Stimulated activated CD8-positive, alpha-beta memory T cell treated with anti-CD3 and anti-CD28 coated beads, Interleukin-4, amount 100 ng/mL, for 1 hour (primary cell): ENCODE results near the gene GRHPR.
"Not testable (repeated sequence)": the region's sequence is repeated elsewhere in the genome, so short reads cannot be mapped to it uniquely, and the experiment has no call there.

Experiments
- DNase-seq, 2 donors: peaks; one replicate each; pipeline ENCODE4 v3.0.0-alpha.2; 2020; ENCODE audit warnings: low read depth in 2 of 2, low spot score in 1 of 2

GRHPR gene

DNA sequence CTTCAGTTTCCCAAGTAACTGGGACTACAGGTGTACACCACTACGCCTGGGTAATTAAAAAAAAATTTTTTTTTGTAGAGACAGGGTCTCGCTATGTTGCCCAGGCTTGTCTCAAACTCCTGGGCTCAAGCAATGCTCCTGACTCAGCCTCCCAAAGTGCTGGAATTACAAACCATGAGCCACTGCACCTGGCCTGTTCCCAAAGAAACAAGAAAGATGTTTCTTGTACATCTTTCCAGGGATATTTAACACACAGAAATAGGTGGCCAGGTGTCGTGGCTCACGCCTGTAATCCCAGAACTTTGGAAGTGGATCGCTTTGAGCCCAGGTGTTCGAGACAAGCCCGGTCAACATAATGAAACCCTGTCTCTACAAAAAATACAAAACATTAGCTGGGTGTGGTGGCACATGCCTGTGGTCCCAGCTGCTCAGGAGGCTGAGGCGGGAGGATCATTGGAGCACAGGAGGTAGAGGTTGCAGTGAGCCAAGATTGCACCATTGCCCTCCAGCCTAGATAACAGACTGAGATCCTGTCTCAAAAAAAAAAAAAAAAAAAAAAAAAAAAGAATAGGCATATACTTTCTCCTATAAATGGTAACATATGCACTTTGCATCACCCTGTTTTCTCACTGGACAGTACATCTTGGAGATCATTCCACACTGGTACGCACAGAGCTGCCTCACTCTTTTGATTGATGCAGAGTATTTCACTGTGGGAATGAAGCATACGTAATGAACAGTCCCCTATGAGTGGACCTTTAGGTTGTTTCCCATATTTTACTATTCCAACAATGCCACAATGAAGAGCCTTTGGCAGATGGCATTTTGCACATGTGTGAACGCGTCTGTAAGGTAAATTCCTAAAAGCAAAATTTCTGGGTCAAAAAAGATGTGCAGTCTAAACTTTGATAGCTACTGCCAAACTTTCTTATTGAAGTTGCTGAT, 2.0 kb upstream of the GRHPR start:
- DNase-seq: no peak

DNA sequence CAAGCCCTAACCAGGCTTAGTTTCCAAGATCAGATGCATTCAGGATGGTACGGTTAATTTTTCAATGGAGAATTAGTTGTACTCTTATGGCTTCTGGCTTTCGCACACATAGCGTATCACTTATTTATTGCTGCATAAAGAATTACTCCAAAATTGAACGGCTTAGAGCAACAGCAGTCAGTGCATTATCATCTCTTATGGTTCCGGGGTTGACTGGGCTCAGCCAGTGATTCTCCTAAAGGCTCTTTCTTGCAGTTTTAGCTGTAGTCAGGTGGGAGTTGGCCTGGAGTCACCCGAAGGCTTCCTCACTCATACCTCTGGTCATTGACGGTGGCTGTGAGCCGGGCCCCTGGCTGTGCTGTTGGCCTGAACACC, 595 bp upstream of the GRHPR start:
- no peak for DNase-seq

DNA sequence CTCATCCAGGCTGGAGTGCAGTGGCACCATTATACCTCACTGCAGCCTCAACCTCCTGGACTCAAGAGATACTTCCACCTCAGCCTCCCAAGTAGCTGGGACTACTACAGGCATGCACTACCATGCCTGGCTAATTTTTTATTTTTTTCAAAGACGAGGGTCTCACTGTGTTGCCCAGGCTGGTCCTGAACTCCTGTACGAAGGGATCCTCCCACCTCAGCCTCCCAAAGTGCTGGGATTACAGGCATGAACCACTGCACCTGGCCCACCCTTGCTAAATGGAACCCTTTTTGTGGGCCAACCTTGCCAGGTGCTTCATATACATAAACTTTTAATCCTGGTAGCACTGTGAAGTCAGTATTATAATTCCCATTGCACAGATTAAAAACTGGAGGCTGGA, 1.0 kb downstream of the GRHPR start:
- no peak for DNase-seq

DNA sequence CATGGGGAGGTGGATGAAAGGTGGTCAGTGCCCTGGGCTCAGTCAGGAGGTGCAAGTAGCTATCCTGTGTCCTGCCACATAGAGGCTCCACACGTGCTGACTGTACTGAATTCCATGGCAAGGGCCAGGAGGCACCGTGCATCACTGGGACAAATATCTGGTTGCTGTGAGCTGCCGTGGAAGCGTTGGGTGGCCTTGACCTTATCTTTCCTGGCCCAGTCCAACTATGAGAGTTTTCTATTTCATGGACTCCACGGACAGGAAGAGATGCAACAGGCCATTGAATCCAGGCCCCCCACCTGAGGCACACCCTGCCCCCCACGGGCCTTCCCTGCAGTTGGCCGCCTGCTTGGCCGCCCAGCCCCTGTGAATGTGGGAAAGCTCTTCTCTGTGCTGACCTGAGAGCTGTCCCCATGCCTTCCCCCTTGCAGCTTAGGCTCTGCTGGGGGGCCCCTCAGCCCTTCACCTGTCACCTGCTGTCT, 1.7 kb downstream of the GRHPR start:
- no peak for DNase-seq

DNA sequence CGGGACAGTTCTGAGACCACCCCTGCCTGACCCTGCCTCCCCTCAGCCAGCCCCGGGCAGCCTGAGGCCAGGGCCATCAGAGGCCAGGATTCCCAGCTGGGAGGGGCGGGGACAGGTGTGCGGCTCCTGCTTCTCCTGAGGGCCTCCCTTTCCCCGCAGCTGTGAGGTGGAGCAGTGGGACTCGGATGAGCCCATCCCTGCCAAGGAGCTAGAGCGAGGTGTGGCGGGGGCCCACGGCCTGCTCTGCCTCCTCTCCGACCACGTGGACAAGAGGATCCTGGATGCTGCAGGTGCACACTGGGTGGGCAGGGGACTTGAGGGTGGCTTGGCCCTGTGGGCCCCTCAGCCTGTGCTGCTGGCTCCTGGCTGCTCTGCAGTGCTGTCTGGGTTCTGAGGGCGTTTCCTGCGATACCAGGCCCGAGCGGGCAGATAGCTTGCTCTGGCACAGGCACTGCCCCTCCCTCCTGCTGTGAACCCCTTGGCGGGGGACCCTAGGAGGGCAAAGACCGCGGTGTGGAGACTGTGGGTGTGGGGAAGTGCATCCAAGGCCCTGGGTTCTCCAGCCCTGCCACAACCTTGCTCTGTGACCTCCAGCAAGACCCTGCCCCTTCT, 2.3 kb downstream of the GRHPR start:
- no peak for DNase-seq

DNA sequence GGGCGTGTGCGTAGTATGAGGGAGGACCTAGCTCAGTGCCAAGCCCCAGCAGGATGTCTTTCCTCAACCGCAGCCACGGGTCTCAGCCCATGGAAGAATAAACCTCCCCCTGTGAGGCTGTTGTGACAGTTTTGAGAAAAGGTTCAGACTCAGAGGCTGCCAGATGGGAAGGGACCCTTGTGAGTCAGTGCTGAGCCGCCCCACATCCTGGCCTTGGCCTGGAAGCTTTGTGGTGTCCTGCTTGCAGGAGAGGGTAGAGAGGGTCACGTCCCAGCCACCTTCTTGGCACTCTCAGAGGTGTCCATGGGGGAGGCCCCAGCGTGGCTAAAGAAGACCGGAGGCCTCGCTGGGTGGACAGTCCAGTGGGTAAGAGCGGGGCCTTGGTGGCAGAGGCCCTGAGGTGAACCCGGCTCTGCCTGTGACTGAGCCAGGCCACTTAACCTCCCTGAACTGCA, 2.8 kb downstream of the GRHPR start:
- no peak for DNase-seq

DNA sequence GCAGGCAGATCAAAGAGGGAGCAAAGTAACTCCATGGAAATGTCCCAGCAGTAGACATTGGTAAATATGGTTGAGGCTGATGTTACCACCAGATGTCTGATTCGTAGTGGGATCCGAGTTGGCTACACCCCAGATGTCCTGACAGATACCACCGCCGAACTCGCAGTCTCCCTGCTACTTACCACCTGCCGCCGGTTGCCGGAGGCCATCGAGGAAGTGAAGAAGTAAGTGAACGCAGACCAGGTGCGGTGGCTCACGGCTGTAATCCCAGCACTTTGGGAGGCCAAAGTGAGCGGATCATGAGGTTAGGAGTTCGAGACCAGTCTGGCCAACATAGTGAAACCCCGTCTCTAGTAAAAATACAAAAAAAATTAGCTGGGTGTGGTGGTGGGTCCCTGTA, 3.9 kb downstream of the GRHPR start:
- not testable (repeated sequence) for DNase-seq

DNA sequence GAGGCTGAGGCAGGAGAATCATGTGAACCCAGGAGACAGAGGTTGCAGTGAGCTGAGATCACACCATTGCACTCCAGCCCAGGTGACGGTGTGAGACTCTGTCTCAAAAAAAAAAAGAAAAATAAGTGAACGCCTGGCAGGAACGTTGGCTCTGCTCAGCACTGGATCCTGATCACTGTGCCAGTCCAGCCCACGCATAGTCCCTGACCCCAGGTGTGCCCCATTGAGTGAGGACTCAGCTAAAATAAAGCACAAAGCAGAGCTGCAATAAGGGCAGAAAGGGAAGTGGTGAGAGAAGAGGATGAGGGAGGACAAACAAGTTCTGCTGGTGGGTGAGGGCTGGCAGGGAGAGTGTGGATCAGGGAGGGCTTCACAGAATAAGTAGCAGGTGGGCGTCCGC, 4.3 kb downstream of the GRHPR start:
- no peak for DNase-seq

DNA sequence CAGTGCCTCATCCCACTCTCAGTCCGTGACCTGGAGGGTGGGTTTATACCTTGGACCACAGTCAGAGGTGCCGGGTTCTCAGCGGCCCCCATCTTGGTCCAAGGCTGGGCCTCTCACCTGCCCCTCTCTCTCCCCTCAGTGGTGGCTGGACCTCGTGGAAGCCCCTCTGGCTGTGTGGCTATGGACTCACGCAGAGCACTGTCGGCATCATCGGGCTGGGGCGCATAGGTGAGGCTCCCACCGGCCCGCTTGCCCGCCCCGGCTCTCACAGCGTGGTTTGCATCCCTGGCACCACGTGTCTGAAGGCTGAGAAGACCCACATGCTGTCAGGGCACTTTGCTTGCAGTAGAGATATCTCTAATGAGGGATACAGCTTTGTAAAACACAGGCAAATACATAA, 5.8 kb downstream of the GRHPR start:
- DNase-seq: no peak

DNA sequence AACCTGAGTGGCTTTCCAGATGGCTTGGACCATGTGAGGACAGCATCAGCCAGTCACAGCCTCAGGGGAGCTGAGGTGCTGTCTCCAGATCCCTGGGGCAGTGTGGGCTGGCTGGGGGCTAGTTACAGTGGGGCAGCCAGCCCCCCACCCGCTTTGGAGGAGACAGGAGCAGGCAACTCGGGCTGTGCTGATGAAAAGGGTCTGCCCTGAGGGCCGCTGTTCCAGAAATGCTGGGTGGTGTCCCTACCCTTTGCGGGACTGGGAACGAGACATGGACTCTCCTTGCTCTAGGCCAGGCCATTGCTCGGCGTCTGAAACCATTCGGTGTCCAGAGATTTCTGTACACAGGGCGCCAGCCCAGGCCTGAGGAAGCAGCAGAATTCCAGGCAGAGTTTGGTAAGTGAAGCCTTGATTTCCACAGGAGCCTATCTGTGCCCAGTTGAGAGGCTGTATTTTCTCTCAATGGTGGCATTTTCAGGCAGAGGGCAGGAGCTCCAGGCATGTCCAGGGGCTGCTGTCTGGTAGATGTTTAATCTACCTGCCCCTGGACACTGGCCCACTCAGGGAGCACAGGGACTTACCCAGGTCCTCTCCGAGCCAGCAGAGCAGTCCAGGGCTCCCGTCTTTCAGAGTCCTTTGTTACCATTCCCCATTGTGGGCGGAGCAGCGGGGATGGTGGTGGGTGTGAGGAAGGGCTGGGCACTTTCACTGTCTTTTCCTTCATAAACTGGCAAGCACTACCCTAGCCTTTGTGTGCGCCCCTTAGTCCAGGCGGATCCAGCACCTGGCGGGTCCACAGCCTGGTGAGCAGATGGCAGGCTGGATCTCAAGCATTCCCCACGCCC, 7.2 kb downstream of the GRHPR start:
- no peak for DNase-seq

DNA sequence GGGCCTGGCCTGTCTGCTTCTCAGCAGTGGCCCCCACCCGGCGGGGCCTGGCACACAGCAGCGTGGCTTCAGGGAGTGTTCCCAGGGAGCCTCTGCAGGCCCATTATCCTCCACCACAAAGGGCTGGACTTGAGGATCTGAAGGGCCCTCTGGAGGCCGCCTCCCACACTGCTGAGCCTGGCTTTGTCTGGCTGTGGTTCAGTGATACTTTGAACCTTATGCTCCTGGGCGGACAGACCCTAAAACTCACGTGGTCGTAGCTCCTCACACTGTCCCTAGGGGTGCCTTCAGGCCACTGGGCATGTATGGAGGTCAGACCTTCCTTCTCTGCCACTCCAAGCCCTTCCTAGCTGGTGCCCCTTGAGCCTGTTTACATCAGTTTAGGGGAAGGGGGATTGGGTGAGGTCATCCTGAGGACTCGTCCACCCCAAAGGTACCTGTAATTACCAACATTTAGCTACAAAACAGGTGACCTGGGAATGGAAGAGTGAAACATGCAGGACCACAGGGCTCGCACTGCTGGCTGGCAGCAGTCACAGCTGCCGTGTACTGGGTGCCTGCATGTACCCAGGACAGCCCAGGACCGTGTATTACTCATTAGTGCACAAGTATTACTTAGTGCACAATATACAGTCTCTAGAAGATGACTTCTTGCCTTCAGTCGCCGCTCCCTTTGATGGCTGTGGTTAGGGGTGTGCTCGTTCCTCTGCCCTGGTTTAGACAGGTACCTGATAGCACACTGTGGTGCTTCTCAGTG, 8.5 kb downstream of the GRHPR start:
- DNase-seq: no peak

DNA sequence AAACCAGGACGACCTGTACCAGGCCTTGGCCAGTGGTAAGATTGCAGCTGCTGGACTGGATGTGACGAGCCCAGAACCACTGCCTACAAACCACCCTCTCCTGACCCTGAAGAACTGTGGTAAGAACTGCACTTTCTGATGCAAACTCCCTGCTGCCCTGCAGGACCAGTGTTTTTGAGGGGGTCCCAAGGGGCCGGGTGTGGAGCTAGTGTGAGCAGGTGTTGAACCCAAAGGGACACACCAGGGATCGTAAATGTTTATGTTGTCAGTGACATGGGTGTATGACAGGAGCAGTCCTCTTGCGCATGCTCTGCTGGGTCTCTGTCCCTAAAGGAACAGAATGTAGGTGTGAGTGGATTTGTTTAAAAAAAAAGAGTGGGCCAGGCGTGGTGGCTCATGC, 9.5 kb downstream of the GRHPR start:
- no peak for DNase-seq

DNA sequence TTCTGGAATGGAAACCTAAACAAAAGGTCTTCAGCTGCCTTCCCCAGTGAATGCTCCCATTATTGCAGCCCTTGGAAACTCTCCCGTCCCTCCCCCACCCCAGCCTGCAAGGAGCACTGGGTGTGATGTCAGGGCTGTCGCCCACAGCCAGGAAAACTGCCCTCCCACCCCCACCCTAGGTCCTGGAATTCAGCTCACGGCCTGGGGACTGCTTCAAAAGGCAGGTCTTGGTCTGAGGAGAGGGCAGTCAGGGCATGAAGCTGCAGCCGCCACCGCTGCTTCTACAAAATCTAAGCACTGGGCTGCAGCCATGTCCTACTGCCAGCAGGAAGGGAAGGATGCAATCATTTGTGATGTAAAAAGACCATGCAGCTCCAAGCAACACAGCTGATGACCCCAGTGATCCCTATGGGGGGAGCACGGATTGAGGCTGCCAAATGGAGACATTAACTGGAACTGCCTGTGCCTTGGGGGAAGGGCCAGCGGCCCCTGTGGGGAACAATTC, 11.4 kb downstream of the GRHPR start:
- no peak for DNase-seq

DNA sequence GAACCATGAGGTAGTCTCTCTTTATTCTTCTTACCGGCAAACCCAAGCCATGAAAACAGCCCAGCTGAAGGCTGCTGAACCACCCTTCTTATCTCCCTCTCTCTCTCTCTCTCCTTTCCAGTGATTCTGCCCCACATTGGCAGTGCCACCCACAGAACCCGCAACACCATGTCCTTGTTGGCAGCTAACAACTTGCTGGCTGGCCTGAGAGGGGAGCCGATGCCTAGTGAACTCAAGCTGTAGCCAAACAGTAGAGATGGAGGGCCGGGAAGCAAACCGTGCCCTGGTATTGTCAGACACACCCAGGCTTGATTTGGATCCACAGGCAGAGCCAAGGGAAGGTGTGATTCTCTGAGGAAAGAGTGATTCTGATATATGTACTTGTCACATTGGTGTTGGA, 14.0 kb downstream of the GRHPR start:
- no peak for DNase-seq

DNA sequence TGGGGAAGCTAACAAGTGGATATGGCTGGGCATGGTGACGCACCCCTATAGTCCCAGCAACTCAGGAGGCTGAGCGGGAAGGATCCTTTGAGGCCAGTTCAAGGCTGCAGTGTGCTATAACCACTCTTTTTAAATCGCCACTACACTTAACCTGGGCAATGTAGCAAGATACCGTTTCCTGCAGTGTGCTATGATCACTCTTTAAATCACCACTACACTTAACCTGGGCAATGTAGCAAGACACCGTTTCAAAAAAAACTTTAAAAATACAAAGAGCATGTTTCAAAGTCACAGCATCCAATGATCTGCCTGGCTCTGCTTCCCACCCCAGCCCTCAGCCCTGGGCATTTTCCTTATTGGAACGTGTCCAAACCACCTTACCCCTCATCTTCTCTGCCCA, 14.5 kb downstream of the GRHPR start:
- no peak for DNase-seq

DNA sequence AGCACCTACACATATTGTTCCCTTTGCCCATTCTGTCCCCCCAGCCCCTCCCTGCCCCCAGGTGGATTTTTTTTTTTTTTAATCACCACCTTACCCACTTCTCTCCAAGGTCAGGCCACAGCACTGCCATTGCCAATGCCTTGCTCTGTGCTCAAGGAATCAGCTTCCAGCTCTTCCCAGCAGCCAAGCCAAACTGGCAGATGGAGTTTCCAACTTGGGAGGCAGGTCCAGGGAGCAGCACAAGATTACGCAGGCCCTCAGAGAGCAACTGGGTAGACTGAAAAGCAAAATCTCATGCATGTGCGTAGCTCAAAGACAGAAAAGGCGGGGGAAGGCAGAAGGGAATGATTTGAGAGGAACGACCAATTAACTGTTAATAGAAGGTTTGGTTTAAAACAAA, 15.1 kb downstream of the GRHPR start:
- DNase-seq: no peak

DNA sequence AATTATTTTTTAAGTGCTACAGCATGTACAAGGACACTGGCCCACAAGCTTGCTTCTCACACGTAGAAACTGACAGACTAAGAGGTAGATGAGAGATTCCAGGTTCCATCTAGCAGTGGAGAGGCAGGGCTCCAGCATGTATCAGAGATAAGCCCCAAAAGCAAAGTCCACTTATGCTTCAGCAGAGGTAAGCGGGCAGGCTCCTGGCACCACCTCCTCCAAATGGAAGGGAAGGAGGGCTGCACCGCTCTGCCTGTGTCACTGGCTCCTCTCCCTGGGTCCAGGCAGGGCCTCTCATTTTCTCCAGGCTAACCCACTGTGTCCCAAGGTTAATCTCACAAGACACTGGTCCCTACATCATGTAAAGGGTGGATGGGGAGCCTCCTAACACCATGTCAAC, 15.9 kb downstream of the GRHPR start:
- DNase-seq: no peak

DNA sequence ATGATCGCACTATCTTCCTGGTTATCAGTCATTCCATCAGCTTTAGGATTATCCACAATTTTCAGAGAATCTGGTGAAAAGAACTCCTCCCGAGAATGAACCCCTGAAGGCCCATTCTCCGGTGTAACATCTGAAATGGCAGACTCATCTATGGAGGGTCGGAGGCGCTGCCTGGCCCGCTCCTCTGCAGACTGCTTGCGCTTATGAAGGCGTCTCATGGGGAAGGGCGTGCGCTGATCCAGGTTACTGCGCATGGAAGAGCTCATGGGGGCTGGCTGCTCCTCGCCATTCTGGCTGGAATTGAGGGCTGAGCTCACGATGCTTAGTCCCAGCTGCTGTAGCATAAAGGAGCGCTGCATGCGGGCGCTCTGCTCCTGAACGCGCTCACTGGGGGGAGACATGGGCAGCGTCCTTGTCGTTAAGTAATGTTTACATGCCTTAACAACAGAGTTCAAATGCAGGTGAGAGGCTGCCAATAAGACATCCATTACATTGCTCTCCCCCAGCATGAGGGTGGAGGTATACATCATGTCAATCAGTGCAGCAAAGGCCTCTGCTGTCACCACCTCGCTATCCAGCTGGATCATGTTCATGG, 19.4 kb downstream of the GRHPR start:
- DNase-seq: no peak

DNA sequence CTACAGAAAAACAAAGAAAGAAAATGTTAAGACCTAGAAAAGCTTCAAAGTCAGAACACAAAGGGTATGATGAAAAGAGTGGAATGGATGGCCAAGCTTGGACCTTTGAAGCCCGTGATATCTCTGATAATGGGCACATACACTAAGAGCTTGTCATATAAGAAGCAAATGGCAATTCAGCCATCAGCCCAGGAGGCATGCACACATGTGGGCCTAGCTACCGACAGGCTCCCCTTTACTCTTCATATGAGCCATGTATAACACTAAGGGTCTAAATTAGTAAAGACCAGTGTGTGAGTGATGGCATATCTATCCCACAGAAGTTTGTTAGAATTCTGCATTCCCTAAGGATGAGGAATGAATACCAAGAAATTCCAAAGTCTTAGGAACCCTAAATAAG, 20.1 kb downstream of the GRHPR start:
- DNase-seq: no peak

DNA sequence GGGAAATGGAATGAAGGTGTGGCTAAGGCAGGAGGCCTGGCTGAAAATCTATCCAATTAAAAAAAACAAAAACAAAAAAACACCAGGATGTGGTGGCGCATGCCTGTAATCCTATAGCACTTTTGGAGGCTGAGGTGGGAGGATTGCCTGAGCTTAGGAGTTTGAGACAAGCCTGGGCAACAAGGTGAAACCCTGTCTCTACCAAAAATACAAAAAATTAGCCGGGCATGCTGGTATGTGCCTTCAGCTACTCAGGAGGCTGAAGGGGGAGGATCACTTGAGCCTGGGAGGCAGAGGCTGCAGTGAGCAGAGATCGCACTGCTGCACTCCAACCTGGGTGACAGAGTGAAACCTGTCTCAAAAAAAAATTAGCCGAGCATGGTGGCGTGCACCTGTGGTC, 21.1 kb downstream of the GRHPR start:
- DNase-seq: no peak
